ENCODE data around the gene NTSR2.

Gene NTSR2

GRCh38 chr2:11657646-11658045 lies 12.3 kb downstream of the NTSR2 start:
- DNase-seq (ENCODE audit: low read depth in 2 of 2), result no peak

DNA sequence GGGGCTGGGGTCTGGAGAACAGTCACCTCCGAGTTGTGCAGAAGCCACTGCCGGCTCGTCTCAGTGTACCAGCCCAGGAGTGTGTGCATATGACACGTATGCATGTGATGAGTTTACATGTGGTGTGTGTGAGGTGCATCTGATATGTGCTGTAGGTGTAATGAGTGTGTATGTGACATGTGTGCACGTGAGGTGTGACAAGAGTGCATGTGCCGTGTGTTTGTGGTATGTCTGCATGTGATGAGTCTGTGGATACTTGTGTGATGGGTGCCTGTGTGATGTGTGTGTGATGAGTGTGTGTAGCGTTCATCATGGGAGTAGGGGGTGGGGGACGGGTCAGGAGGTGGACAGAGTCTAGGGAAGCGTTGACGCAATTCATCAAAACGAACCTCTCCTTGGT lies 12.8 kb downstream of the NTSR2 start:
- no peak for DNase-seq (ENCODE audit: low read depth in 2 of 2)

- DNase-seq (ENCODE audit: low read depth in 2 of 2), result no peak
These were observed 13.3 kb downstream of the NTSR2 start for GRCh38 chr2:11656671-11657101.

- no peak for DNase-seq (ENCODE audit: low read depth in 2 of 2)
These were observed 13.7 kb downstream of the NTSR2 start for GRCh38 chr2:11656252-11656651.

DNA sequence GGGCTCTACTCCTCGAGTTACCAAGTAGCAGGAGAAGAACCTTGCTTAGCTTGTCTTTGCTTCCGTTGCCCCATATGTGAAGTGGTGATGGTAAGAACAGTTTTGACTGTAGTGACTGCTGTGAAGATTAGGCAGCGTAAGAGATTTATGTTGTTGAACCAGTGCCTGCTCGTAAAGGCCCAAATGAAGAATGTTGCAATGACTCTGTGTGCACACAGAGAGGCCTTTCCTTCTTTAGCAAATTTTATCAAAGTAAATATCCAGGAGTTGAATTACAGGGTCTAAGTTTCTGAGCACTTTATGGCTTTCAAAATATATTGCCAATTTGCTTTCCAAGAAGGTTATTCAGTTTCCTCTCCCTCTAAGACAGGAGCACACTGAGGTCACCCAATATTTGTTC lies 14.5 kb downstream of the NTSR2 start:
- no peak for DNase-seq (ENCODE audit: low read depth in 2 of 2)

- no peak for DNase-seq (ENCODE audit: low read depth in 2 of 2)
These were observed 17.4 kb downstream of the NTSR2 start for GRCh38 chr2:11652553-11652952.

- DNase-seq (ENCODE audit: low read depth in 2 of 2), result no peak
These were observed 18.0 kb downstream of the NTSR2 start for GRCh38 chr2:11651856-11652548.

DNA sequence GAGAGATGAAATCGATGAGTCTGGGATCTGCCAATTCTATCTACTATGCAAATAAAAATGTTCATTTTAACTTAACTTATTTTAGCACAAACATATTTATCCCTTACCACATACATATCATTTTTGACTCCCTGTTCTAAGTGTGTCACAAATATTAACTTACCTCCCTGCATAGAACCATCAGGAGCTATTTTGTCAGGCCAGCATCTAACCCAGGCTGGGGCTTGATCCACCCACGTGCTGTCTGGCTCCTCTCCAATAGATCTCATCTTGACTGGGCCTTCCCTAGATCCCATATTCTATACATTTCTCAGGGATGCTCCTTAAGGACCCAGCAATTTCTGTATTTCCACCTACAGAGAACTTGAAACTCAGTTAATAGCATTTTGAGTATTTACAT lies 20.9 kb downstream of the NTSR2 start:
- no peak for DNase-seq (ENCODE audit: low read depth in 2 of 2)

DNA sequence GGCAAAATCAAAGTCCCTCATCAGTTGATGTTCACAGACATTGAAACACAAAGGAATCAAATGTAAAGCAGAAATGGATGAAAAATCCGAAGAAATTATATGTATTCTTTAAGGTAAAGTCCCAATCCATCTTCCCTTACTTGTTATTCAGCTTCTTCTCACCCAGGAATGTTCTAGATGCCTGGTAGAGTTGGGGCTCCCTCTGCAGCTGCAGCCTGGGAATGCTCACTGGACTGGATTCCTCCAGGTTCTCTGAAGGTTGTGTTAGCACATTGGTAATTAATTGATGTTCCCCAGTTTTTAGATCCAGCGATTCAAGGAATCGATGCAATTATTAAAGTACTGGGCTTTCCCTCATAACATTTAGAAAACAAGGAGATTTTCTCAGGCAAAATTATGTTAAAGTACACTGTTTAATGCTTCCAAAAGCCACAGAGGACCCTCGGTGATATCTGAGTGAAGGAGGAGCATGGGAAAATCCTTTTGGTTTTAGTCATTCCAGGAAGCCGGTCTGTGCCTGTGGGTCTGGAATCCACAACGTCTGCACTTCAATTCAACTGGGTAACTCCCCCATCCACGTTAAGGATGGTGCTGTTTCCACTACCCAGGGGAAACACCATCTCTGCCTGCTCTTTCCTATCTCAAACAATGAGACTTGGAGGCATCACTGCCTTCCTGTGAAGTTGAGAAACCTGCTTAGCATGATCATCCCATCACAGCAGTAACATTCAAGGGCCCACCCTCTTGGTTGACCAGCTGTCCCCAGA lies 22.0 kb downstream of the NTSR2 start:
- no peak for DNase-seq (ENCODE audit: low read depth in 2 of 2)

DNA sequence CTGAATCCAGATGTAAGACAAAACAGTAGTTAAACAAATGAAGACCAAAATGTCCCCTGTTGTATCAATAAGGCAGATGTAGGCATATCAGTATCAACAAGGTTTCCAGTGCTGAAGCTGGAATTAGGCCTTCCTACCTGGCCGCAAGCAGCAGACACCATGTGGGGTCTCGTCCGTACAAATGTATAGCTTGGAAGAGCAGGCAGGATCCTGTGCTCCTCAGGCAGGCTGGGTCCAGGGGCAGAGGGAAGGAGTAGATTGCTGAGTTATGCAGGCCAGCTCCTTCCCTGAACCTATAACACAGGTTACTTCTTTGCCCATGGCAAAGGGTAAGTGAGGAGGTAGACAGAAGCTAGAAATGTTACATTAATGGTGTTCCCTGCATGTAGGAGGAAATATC lies 23.5 kb downstream of the NTSR2 start:
- no peak for DNase-seq (ENCODE audit: low read depth in 2 of 2)

DNA sequence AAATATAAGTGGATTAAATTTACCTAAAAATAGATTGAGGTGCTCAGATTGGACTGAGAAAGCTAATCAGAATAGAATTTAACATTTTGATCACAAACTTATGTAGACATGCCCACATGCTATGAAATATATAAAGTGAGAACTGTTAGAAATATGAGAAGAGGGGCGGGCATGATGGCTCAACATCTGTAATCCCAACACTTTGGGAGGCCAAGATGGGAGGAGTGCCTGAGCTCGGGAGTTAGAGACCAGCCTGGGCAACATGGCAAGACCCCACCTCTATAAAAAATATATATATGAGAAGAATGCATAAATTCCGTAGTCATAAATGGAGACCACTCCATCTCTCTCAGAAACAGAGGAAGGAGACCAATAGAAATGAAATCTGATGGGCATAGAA lies 25.7 kb downstream of the NTSR2 start:
- DNase-seq (ENCODE audit: low read depth in 2 of 2), result no peak

- DNase-seq (ENCODE audit: low read depth in 2 of 2), result no peak
These were observed 27.0 kb downstream of the NTSR2 start for GRCh38 chr2:11642972-11643371.

GRCh38 chr2:11640132-11640531 lies 29.9 kb downstream of the NTSR2 start:
- no peak for DNase-seq (ENCODE audit: low read depth in 2 of 2)

GRCh38 chr2:11639503-11639902 lies 30.5 kb downstream of the NTSR2 start:
- DNase-seq (ENCODE audit: low read depth in 2 of 2), result no peak

DNA sequence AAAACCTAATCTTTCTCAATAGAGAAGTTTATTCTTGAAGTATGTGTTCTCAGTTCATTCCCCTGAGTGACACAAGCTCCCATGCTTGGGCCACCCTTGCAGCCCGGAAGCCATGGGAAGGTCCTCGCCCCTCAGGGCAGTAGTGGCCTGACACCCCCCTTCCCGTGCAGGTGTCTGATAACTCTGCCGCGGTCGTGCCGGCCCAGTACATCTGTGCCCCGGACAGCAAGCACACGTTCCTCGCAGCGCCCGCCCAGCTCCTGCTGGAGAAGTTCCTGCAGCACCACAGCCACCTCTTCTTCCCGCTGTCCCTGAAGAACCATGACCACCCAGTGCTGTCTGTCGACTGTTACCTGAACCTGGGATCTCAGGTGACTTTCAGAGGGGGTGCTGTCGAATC lies 32.4 kb downstream of the NTSR2 start:
- no peak for DNase-seq (ENCODE audit: low read depth in 2 of 2)

GRCh38 chr2:11636593-11637295 lies 33.3 kb downstream of the NTSR2 start:
- no peak for DNase-seq (ENCODE audit: low read depth in 2 of 2)

DNA sequence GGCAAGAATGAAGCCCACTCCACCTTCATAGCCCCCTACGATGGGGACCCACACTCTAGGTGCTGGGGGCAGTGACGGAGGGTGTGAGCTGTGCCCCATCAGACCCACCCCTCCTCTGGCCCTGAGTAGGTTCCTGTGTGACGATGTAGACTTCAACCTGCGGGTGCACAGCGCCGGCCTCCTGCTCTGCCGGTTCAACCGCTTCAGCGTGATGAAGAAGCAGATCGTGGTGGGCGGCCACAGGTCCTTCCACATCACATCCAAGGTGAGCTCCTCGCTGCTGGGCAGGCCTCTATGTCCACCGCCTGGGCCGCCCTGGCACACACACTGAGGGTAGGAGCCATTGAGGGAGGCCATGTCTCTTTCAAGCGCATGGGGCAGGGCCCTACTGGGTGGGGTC lies 34.9 kb downstream of the NTSR2 start:
- DNase-seq (ENCODE audit: low read depth in 2 of 2), result no peak

- no peak for DNase-seq (ENCODE audit: low read depth in 2 of 2)
These were observed 35.4 kb downstream of the NTSR2 start for GRCh38 chr2:11634584-11634983.

- no peak for DNase-seq (ENCODE audit: low read depth in 2 of 2)
These were observed 36.0 kb downstream of the NTSR2 start for GRCh38 chr2:11633923-11634478.

DNA sequence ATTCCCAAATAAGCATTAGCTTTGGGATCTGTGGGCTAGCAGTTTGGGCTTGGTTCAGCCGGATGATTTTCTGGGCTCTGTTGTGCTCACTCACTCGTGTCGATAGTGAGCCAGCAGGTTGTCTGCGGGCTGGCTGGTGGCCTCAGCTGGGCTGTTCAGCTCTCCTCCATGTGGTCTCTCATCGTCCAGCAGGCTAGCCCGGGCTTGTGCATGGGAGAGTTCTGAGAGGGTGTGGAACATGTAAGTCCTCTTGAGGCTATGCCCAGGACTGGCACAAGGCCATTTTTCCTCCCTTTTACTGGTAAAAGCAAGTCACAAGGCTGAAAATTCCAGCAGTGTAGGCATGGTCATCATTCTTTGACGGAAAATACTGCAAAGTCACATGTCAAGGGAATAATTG lies 38.5 kb downstream of the NTSR2 start:
- no peak for DNase-seq (ENCODE audit: low read depth in 2 of 2)

- DNase-seq (ENCODE audit: low read depth in 2 of 2), result no peak
These were observed 39.1 kb downstream of the NTSR2 start for GRCh38 chr2:11630855-11631254.

DNA sequence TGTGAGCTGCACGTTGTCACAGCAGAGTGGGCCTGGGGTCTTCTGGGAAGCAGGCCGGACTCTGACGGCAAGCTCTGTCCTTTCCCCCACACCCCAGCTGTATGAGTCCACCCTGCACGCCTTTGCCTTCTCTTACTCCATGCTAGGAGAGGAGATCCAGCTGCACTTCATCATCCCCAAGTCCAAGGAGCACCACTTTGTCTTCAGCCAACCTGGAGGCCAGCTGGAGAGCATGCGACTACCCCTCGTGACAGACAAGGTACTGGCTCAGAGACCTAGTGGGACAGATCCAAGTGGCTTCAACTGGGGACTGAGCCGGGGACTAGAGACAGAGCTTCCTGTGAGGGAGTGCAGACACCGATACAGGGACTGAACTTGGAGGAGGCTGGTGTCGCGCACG lies 40.1 kb downstream of the NTSR2 start:
- no peak for DNase-seq (ENCODE audit: low read depth in 2 of 2)

DNA sequence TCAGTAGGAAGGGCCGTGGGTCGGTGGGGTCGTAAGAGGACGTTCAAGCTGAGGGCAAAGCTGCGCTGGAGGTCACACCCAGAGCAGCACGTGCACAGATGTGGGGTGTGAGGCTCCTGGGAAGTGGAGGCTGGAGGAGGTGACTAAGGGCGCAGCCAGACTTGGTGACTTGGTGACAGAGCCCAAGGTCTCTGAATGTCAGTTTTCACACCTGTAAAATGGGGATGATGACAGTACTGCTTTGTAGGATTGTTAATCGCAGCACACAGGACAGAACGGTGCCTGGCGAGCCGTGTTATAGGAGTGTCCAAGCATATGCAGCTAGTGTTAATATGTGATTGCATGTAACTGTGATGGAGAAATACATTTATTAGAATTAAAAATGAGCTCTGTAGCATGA lies 40.8 kb downstream of the NTSR2 start:
- no peak for DNase-seq (ENCODE audit: low read depth in 2 of 2)

All from stimulated activated CD8-positive, alpha-beta memory T cell treated with anti-CD3 and anti-CD28 coated beads, Interleukin-15, amount 100 ng/mL, for 4 hours (primary cell).